ENCODE measurements around the gene APEH.

DNA sequence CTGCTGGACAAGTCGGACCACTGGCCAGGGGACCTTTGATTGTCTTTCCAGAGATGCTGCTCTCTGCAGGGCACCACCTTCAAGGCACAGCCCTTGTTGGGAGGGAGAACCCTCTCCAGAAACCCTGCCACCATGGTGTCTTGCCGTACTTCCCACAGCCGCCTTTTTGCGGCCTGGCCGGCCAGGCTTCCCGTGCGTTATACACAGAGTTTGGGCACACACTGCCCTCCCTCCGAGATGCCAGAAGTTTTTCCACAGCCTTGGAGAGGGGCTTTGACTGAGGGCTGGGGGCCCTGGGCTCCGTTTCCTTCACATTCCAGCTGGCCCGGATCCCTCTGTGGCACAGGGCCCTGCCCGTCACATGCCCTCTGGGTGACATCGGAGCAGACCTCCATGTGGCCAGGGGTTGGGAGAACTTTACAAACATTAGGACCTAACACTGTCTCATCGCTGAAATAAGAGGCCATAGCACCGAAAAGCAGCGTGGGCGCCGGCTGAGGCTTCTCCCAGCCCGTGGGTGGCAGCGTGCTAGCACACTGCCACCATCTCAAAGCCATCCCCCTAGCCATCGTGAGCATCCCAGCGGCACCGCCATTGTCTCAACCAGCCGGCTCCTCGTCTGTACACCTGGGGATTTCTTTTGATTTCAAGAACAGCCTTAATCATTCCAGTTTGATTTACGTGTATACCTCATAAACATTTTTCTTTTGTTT, 6.3 kb upstream of the APEH start:
- TF ChIP-seq, protein P1, sequence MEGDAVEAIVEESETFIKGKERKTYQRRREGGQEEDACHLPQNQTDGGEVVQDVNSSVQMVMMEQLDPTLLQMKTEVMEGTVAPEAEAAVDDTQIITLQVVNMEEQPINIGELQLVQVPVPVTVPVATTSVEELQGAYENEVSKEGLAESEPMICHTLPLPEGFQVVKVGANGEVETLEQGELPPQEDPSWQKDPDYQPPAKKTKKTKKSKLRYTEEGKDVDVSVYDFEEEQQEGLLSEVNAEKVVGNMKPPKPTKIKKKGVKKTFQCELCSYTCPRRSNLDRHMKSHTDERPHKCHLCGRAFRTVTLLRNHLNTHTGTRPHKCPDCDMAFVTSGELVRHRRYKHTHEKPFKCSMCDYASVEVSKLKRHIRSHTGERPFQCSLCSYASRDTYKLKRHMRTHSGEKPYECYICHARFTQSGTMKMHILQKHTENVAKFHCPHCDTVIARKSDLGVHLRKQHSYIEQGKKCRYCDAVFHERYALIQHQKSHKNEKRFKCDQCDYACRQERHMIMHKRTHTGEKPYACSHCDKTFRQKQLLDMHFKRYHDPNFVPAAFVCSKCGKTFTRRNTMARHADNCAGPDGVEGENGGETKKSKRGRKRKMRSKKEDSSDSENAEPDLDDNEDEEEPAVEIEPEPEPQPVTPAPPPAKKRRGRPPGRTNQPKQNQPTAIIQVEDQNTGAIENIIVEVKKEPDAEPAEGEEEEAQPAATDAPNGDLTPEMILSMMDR (conservative IDR thresholded peaks at IDR 0.05; ENCODE audit: low read depth, low read length), result no peak
- TF ChIP-seq EZH2 (IDR thresholded peaks at IDR 0.05; ENCODE audit: low read length, unreplicated experiment), result no peak
